GM21381 (cell line): ENCODE results near the gene RGL2.

Source experiments
- ATAC-seq: cut with Tn5 transposase; IDR thresholded peaks from one replicate; pipeline ENCODE4 v1.9.1; 2021; ENCODE audit warnings: mild to moderate bottlenecking, moderate library complexity; ENCODE audit not compliant: unreplicated experiment

Gene RGL2

GRCh38 chr6:33317419-33317668 lies 18.6 kb upstream of the RGL2 start:
- ATAC-seq: no peak

- ATAC-seq: no peak
Measured at GRCh38 chr6:33316603-33317418, 18.1 kb upstream of the RGL2 start.

- ATAC-seq: no peak
Measured at GRCh38 chr6:33315793-33316602, 17.3 kb upstream of the RGL2 start.

GRCh38 chr6:33314943-33315792 lies 16.4 kb upstream of the RGL2 start:
- ATAC-seq: no peak

GRCh38 chr6:33314515-33314942 lies 15.8 kb upstream of the RGL2 start:
- ATAC-seq: no peak

GRCh38 chr6:33313709-33314514 lies 15.2 kb upstream of the RGL2 start, which contains the start of gene TAPBP:
TSS of gene TAPBP (minus strand) at chr6:33314078. CDS start at chr6:33314041, 37 bp downstream.
- ATAC-seq: peak; percentile 45

- peak; percentile 1 for ATAC-seq
Measured at GRCh38 chr6:33313105-33313708, 14.5 kb upstream of the RGL2 start.

GRCh38 chr6:33312361-33313104 lies 13.8 kb upstream of the RGL2 start:
- ATAC-seq: no peak

- ATAC-seq: no peak
Measured at GRCh38 chr6:33306356-33306755, 7.6 kb upstream of the RGL2 start.

GRCh38 chr6:33305052-33305451 lies 6.3 kb upstream of the RGL2 start:
- ATAC-seq: no peak

- no peak for ATAC-seq
Measured at GRCh38 chr6:33304216-33304615, 5.5 kb upstream of the RGL2 start.

GRCh38 chr6:33301877-33302276 lies 3.1 kb upstream of the RGL2 start:
- no peak for ATAC-seq

GRCh38 chr6:33299237-33299944 lies 649 bp upstream of the RGL2 start:
- ATAC-seq: peak; percentile 66

GRCh38 chr6:33297956-33298772 lies 578 bp downstream of the RGL2 start:
- ATAC-seq: no peak

- ATAC-seq: no peak
Measured at GRCh38 chr6:33297406-33297955, 1.3 kb downstream of the RGL2 start.

GRCh38 chr6:33296797-33297405 lies 1.8 kb downstream of the RGL2 start:
- no peak for ATAC-seq
